ENCODE results near the gene NTRK2. TPM values are rescaled to one million over a fixed set of nuclear protein-coding genes. Genes with fewer than 3 reads are reported as not detected.
A peak's percentile ranks its signal among the peaks of the same experiment; 100 is the strongest.

Gene NTRK2
- total and polyA plus RNA-seq, 2 experiments from 2014 or later = 0.03 TPM; not detected in 1

DNA sequence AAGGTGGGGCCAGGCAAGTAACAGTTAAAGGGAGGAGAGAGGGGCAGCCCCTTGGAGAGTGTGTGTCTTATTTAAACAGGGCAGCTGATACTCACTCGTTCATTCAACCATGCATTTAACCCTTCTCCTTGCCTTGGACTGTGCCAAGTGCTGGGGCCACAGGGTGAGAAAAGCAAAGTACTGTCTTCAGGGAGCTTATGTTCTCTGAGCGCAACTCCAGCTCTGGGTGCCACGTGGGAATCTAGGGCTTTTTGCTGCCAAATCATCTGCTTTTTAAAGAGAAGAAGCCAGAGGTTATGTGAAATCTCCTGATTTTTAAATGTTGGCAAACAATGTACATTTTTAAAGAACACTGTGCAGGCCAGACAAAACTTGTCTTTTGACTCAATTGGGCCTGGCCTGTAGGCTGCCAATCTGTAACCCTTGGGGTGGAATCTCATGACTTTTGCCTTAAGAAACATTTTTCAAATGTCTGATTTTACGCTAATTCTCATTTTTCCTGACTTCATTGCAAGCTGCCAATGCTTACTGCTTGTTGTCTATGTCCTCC, 157.8 kb downstream of the NTRK2 start:
- Histone ChIP-seq H3K27ac (ENCODE audit: low read depth) (no peak overlapping the region), H3K9me2 (ENCODE audit: insufficient read depth) (no peaks in the 10 kb centered on the region), H3K79me2 (replicated peaks; ENCODE audit: insufficient read depth) (no peaks in the 10 kb centered on the region), H3K4me2 (no peak overlapping the region), H3K27me3 (ENCODE audit: insufficient read depth) (no peaks in the 10 kb centered on the region), H4K20me1 (replicated peaks; ENCODE audit: insufficient read depth) (no peaks in the 10 kb centered on the region), H3F3A (replicated peaks; ENCODE audit: low read depth) (no peaks in the 10 kb centered on the region), H3K36me3 (ENCODE audit: insufficient read depth) (no peaks in the 10 kb centered on the region), H3K4me1 (ENCODE audit: insufficient read depth) (no peaks in the 10 kb centered on the region), H2AFZ (peak overlapping the region; percentile 3; the same call in 1 of the 2 replicates), H3K4me3 (no peak overlapping the region)
- Mint-ChIP-seq H3K27ac (no peak overlapping the region), H3K4me3 (no peak overlapping the region), H3K27me3 (ENCODE audit: insufficient read depth, low read depth, poor library complexity) (peaks cover 8% of the 10 kb centered on the region), H3K9me3 (no peaks in the 10 kb centered on the region), H3K4me1 (peaks cover 4% of the 10 kb centered on the region), H3K36me3 (ENCODE audit: low read depth) (no peaks in the 10 kb centered on the region)
- DNase-seq (ENCODE audit: low spot score) (no peak), ATAC-seq (no peak)
- TF ChIP-seq STAT1 (IDR thresholded peaks at IDR 0.05; ENCODE audit: unreplicated experiment) (no peak), POLR2AphosphoS5 (IDR thresholded peaks at IDR 0.05; ENCODE audit: low read depth) (no peak), EZH2 (IDR thresholded peaks at IDR 0.05; ENCODE audit: low read depth, unreplicated experiment) (no peak), NANOG (IDR thresholded peaks at IDR 0.05; ENCODE audit: borderline replicate concordance) (no peak), EZH2phosphoT487 (IDR thresholded peaks at IDR 0.05; ENCODE audit: unreplicated experiment) (no peak), ZNF114 (CRISPR knock-in tag; IDR thresholded peaks at IDR 0.05) (no peak), CTCF (conservative IDR thresholded peaks at IDR 0.05; ENCODE audit: low read depth in 2 of 2) (no peak), ETS1 (IDR thresholded peaks at IDR 0.05) (no peak), ZNF331 (CRISPR knock-in tag; IDR thresholded peaks at IDR 0.05; ENCODE audit: low read depth) (no peak), CREB1 (CRISPR knock-in tag; IDR thresholded peaks at IDR 0.05; ENCODE audit: low read depth) (no peak), JUNB (IDR thresholded peaks at IDR 0.05; ENCODE audit: unreplicated experiment) (no peak)
- TF ChIP-seq, protein P1, sequence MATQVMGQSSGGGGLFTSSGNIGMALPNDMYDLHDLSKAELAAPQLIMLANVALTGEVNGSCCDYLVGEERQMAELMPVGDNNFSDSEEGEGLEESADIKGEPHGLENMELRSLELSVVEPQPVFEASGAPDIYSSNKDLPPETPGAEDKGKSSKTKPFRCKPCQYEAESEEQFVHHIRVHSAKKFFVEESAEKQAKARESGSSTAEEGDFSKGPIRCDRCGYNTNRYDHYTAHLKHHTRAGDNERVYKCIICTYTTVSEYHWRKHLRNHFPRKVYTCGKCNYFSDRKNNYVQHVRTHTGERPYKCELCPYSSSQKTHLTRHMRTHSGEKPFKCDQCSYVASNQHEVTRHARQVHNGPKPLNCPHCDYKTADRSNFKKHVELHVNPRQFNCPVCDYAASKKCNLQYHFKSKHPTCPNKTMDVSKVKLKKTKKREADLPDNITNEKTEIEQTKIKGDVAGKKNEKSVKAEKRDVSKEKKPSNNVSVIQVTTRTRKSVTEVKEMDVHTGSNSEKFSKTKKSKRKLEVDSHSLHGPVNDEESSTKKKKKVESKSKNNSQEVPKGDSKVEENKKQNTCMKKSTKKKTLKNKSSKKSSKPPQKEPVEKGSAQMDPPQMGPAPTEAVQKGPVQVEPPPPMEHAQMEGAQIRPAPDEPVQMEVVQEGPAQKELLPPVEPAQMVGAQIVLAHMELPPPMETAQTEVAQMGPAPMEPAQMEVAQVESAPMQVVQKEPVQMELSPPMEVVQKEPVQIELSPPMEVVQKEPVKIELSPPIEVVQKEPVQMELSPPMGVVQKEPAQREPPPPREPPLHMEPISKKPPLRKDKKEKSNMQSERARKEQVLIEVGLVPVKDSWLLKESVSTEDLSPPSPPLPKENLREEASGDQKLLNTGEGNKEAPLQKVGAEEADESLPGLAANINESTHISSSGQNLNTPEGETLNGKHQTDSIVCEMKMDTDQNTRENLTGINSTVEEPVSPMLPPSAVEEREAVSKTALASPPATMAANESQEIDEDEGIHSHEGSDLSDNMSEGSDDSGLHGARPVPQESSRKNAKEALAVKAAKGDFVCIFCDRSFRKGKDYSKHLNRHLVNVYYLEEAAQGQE (IDR thresholded peaks at IDR 0.05; ENCODE audit: unreplicated experiment) = no peak
- TF ChIP-seq, protein P2, sequence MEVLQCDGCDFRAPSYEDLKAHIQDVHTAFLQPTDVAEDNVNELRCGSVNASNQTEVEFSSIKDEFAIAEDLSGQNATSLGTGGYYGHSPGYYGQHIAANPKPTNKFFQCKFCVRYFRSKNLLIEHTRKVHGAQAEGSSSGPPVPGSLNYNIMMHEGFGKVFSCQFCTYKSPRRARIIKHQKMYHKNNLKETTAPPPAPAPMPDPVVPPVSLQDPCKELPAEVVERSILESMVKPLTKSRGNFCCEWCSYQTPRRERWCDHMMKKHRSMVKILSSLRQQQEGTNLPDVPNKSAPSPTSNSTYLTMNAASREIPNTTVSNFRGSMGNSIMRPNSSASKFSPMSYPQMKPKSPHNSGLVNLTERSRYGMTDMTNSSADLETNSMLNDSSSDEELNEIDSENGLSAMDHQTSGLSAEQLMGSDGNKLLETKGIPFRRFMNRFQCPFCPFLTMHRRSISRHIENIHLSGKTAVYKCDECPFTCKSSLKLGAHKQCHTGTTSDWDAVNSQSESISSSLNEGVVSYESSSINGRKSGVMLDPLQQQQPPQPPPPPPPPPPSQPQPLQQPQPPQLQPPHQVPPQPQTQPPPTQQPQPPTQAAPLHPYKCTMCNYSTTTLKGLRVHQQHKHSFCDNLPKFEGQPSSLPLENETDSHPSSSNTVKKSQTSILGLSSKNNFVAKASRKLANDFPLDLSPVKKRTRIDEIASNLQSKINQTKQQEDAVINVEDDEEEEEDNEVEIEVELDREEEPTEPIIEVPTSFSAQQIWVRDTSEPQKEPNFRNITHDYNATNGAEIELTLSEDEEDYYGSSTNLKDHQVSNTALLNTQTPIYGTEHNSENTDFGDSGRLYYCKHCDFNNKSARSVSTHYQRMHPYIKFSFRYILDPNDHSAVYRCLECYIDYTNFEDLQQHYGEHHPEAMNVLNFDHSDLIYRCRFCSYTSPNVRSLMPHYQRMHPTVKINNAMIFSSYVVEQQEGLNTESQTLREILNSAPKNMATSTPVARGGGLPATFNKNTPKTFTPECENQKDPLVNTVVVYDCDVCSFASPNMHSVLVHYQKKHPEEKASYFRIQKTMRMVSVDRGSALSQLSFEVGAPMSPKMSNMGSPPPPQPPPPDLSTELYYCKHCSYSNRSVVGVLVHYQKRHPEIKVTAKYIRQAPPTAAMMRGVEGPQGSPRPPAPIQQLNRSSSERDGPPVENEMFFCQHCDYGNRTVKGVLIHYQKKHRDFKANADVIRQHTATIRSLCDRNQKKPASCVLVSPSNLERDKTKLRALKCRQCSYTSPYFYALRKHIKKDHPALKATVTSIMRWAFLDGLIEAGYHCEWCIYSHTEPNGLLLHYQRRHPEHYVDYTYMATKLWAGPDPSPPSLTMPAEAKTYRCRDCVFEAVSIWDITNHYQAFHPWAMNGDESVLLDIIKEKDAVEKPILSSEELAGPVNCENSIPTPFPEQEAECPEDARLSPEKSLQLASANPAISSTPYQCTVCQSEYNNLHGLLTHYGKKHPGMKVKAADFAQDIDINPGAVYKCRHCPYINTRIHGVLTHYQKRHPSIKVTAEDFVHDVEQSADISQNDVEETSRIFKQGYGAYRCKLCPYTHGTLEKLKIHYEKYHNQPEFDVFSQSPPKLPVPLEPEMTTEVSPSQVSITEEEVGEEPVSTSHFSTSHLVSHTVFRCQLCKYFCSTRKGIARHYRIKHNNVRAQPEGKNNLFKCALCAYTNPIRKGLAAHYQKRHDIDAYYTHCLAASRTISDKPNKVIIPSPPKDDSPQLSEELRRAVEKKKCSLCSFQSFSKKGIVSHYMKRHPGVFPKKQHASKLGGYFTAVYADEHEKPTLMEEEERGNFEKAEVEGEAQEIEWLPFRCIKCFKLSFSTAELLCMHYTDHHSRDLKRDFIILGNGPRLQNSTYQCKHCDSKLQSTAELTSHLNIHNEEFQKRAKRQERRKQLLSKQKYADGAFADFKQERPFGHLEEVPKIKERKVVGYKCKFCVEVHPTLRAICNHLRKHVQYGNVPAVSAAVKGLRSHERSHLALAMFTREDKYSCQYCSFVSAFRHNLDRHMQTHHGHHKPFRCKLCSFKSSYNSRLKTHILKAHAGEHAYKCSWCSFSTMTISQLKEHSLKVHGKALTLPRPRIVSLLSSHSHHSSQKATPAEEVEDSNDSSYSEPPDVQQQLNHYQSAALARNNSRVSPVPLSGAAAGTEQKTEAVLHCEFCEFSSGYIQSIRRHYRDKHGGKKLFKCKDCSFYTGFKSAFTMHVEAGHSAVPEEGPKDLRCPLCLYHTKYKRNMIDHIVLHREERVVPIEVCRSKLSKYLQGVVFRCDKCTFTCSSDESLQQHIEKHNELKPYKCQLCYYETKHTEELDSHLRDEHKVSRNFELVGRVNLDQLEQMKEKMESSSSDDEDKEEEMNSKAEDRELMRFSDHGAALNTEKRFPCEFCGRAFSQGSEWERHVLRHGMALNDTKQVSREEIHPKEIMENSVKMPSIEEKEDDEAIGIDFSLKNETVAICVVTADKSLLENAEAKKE (CRISPR knock-in tag; IDR thresholded peaks at IDR 0.05) = no peak

Measured in GM23338 (cell line).